K562 treated with DMSO at 1 percent for 4 hours (cell line): ENCODE data around the gene TRPM3. TPM values are rescaled to one million over a fixed set of nuclear protein-coding genes. Genes with fewer than 3 reads are reported as not detected.

Experiments
- total RNA-seq: library from RNA; unstranded; fragments of 300-600 nt; gene quantifications from 2 replicates; pipeline ENCODE4 v1.2.3, GENCODE V29; 2022; ENCODE audit not compliant: insufficient read depth

Gene TRPM3
- not detected in 2 replicates for total RNA-seq

GRCh38 chr9:71121275-71122021, at the start of gene TRPM3:
Gene TRPM3, minus strand, starts transcription at chr9:71121621. Its CDS starts 267 bp downstream, at chr9:71121354.

